Kidney capillary endothelial cell (primary cell): ENCODE data around the gene IPO8.

ENCODE experiments used
- DNase-seq: peaks from one replicate; pipeline ENCODE4 v3.0.0-alpha.2; 2018; ENCODE audit warnings: low spot score

Gene IPO8

GRCh38 chr12:30695199-30696102 is at the start of gene IPO8:
Gene IPO8, minus strand, starts transcription at chr12:30695869. Its CDS starts 222 bp downstream, at chr12:30695647.
- peak; percentile 90 for DNase-seq

GRCh38 chr12:30744321-30744720 is 48.7 kb upstream of the IPO8 start:
- DNase-seq: no peak

GRCh38 chr12:30740274-30740673 is 44.6 kb upstream of the IPO8 start:
- DNase-seq: no peak

- no peak for DNase-seq
Observed at GRCh38 chr12:30739020-30739419, 43.4 kb upstream of the IPO8 start.

- DNase-seq: no peak
Observed at GRCh38 chr12:30732954-30733637, 37.4 kb upstream of the IPO8 start.

- no peak for DNase-seq
Observed at GRCh38 chr12:30730011-30730410, 34.3 kb upstream of the IPO8 start.

GRCh38 chr12:30729547-30729946 is 33.9 kb upstream of the IPO8 start:
- no peak for DNase-seq

- no peak for DNase-seq
Observed at GRCh38 chr12:30726647-30727046, 31.0 kb upstream of the IPO8 start.

GRCh38 chr12:30725739-30726138 is 30.1 kb upstream of the IPO8 start:
- DNase-seq: peak; percentile 72

- no peak for DNase-seq
Observed at GRCh38 chr12:30719060-30719459, 23.4 kb upstream of the IPO8 start.

- no peak for DNase-seq
Observed at GRCh38 chr12:30707613-30708342, 12.1 kb upstream of the IPO8 start.

GRCh38 chr12:30706476-30706875 is 10.8 kb upstream of the IPO8 start:
- no peak for DNase-seq

- DNase-seq: no peak
Observed at GRCh38 chr12:30701056-30701455, 5.4 kb upstream of the IPO8 start.

GRCh38 chr12:30700216-30700900 is 4.7 kb upstream of the IPO8 start:
- DNase-seq: no peak

- no peak for DNase-seq
Observed at GRCh38 chr12:30698346-30698745, 2.7 kb upstream of the IPO8 start.

GRCh38 chr12:30696943-30697342 is 1.3 kb upstream of the IPO8 start:
- DNase-seq: no peak

GRCh38 chr12:30696486-30696885 is 817 bp upstream of the IPO8 start:
- no peak for DNase-seq

- DNase-seq: no peak
Observed at GRCh38 chr12:30696103-30696408, 387 bp upstream of the IPO8 start.

GRCh38 chr12:30694412-30695198 is 1.1 kb downstream of the IPO8 start:
- DNase-seq: peak; percentile 38

GRCh38 chr12:30692470-30692869 is 3.2 kb downstream of the IPO8 start:
- no peak for DNase-seq

- peak; percentile 12 for DNase-seq
Observed at GRCh38 chr12:30691122-30691879, 4.4 kb downstream of the IPO8 start.
